GM12892 (cell line): Measurements from ENCODE around the gene ARSD.

Experiments
- POLR2A ChIP-seq: IDR thresholded peaks from 2 replicates; pipeline ENCODE4 v1.6.1; 2011; ENCODE audit warnings: low read depth, low read length, control low read depth
- POLR2AphosphoS5 ChIP-seq: IDR thresholded peaks from 2 replicates; pipeline ENCODE4 v1.6.1; 2011; ENCODE audit warnings: low read depth, low read length, control low read depth
- TAF1 ChIP-seq: IDR thresholded peaks from 2 replicates; pipeline ENCODE4 v1.6.1; 2011; ENCODE audit warnings: low read depth, mild to moderate bottlenecking, control low read depth, low read length, borderline replicate concordance

DNA sequence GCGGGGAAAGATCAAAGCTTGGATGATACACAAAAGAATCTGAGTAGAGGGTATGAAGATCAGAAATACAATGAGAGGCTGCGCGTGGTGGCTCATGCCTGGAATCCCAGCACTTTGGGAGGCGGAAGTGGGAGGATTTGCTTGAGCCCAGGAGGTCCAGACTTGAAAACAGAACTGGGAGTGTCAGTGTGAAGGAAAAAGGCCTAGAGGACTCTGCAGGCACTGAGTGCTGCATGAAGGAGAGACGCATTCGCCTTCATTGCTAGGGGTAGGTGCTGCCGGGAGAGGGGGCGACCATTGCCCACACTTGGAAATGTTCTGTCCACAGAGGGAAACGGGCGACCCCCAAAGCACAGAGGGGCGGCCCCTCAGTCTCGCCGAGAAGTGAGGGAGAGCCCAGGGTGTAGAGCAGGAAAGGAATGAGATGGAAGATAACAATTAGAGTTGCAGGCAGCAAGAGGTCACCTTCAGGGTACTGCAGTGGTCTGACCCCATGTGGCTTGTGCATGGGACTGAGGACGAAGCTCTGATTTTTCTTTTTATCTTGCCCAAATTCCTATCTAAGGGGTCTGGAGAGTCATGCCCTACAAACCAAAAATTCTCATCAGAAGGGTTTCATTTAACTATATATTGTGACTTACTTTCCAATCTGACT lies 31.8 kb upstream of the ARSD start:
- no peak for TF ChIP-seq POLR2A
- TF ChIP-seq POLR2AphosphoS5, result no peak
- no peak for TF ChIP-seq TAF1
